HEK293 (cell line): Measurements from ENCODE around the gene TBC1D12.

Experiments used
- CTCF ChIP-seq: fragments of 450-650 bp; formaldehyde crosslinking; IDR thresholded peaks from 2 replicates; pipeline ENCODE4 v1.5.1; 2016; ENCODE audit warnings: missing biosample characterization, missing genetic modification characterization
- INSM2 ChIP-seq: fragments of 450-650 bp; formaldehyde crosslinking; IDR thresholded peaks from 2 replicates; pipeline ENCODE4 v1.5.1; 2016; ENCODE audit warnings: missing biosample characterization, missing genetic modification characterization
- KLF10 ChIP-seq: fragments of 450-650 bp; IDR thresholded peaks from 2 replicates; pipeline ENCODE4 v1.5.1; 2018; ENCODE audit warnings: missing biosample characterization, mild to moderate bottlenecking, missing genetic modification characterization
- YY1 ChIP-seq: fragments of 450-650 bp; formaldehyde crosslinking; IDR thresholded peaks from 2 replicates; pipeline ENCODE4 v1.5.1; 2018; ENCODE audit warnings: missing biosample characterization, missing genetic modification characterization
- ZFP41 ChIP-seq: fragments of 450-650 bp; formaldehyde crosslinking; IDR thresholded peaks from 2 replicates; pipeline ENCODE4 v1.5.1; 2016; ENCODE audit warnings: missing biosample characterization, missing genetic modification characterization, borderline replicate concordance
- ZNF148 ChIP-seq: fragments of 450-650 bp; formaldehyde crosslinking; IDR thresholded peaks from 2 replicates; pipeline ENCODE4 v1.5.0; 2017; ENCODE audit warnings: missing biosample characterization, missing genetic modification characterization, borderline replicate concordance
- ZNF416 ChIP-seq: fragments of 450-650 bp; formaldehyde crosslinking; IDR thresholded peaks from 2 replicates; pipeline ENCODE4 v1.5.1; 2016; ENCODE audit warnings: missing biosample characterization, missing genetic modification characterization
- ZNF558 ChIP-seq: fragments of 450-650 bp; formaldehyde crosslinking; IDR thresholded peaks from 2 replicates; pipeline ENCODE4 v1.5.1; 2016; ENCODE audit warnings: missing biosample characterization, missing genetic modification characterization
- ZNF704 ChIP-seq: fragments of 450-650 bp; formaldehyde crosslinking; IDR thresholded peaks from 2 replicates; pipeline ENCODE4 v1.5.1; 2016; ENCODE audit warnings: missing biosample characterization, missing genetic modification characterization
- ZNF76 ChIP-seq: fragments of 450-650 bp; formaldehyde crosslinking; IDR thresholded peaks from 2 replicates; pipeline ENCODE4; 2016; ENCODE audit warnings: low read depth, missing biosample characterization, missing genetic modification characterization, borderline replicate concordance

GRCh38 chr10:94481410-94481809, 79.1 kb downstream of the TBC1D12 start:
- TF ChIP-seq ZNF558 (no peak), ZNF148 (no peak), ZNF416 (tag by site-specific recombination) (no peak), INSM2 (tag by site-specific recombination) (no peak), KLF10 (tag by site-specific recombination) (no peak), CTCF (no peak), ZFP41 (no peak), YY1 (tag by site-specific recombination) (no peak), ZNF704 (tag by site-specific recombination) (no peak), ZNF76 (tag by site-specific recombination) (no peak)
